Islet precursor cell (in vitro differentiated cells): Measurements from ENCODE around the gene SEC11A.
A peak's percentile ranks its signal among the peaks of the same experiment; 100 is the strongest.

ENCODE experiments used
- DNase-seq: peaks from one replicate; pipeline ENCODE4 v3.0.0-alpha.2; 2018

SEC11A gene

GRCh38 chr15:84634228-84634837, 81.6 kb downstream of the SEC11A start:
- no peak for DNase-seq

GRCh38 chr15:84633311-84634227, 82.4 kb downstream of the SEC11A start:
- DNase-seq, result peak; percentile 87

- DNase-seq, result no peak
Observed at GRCh38 chr15:84631706-84632272, 84.2 kb downstream of the SEC11A start.

GRCh38 chr15:84629033-84629432, 86.9 kb downstream of the SEC11A start:
- DNase-seq, result no peak

GRCh38 chr15:84625123-84625522, 90.8 kb downstream of the SEC11A start:
- no peak for DNase-seq

- DNase-seq, result no peak
Observed at GRCh38 chr15:84624359-84624758, 91.6 kb downstream of the SEC11A start.

GRCh38 chr15:84621358-84621979, 94.5 kb downstream of the SEC11A start:
- no peak for DNase-seq

- DNase-seq, result no peak
Observed at GRCh38 chr15:84620626-84621025, 95.3 kb downstream of the SEC11A start.
